ENCODE data around the gene CADM3. TPM values are rescaled to one million over a fixed set of nuclear protein-coding genes. Genes with fewer than 3 reads are reported as not detected.

CADM3 gene
- total and polyA plus RNA-seq, 2 of the 8 experiments (the other 6 are each of a cell fraction or from before 2014, with no cell fraction given), result 8.3 to 8.5 TPM

- H2BK12ac ChIP-seq (ENCODE audit: low read depth, low read length), result no peak overlapping the region
- TF ChIP-seq CTBP2 (IDR thresholded peaks at IDR 0.05; ENCODE audit: borderline replicate concordance, insufficient read depth, insufficient read length, low read length), result no peak
- H3K4me1 ChIP-seq (replicated peaks in 1 of 4; ENCODE audit: control insufficient read depth in 3 of 4, insufficient read depth in 4 of 4, low read length in 3 of 4), result peaks cover 0 to 4% (median 1%) of the 10 kb centered on the region in 4 experiments; a peak in 2 of 7 replicates
- no peak overlapping the region for H3K4me3 ChIP-seq (ENCODE audit: extremely low read depth in 1 of 4, insufficient read depth in 2 of 4, low read depth in 3 of 4, low read length in 4 of 4)
- H2AK5ac ChIP-seq (ENCODE audit: low read depth, low read length), result no peak overlapping the region
- H3K23ac ChIP-seq (ENCODE audit: insufficient read length), result no peak overlapping the region
- no peaks in the 10 kb centered on the region for H3K23me2 ChIP-seq (ENCODE audit: low read depth, low read length)
- H4K8ac ChIP-seq (ENCODE audit: extremely low read depth, insufficient read depth, low read length), result no peak overlapping the region
- no peak overlapping the region for H3K4me2 ChIP-seq (ENCODE audit: insufficient read depth in 1 of 2, low read depth in 2 of 2, low read length in 2 of 2)
- no peaks in the 10 kb centered on the region for H3K79me1 ChIP-seq (ENCODE audit: low read depth, low read length)
- no peak overlapping the region; a peak in 1 of 7 replicates for H3K9ac ChIP-seq (replicated peaks in 1 of 4; ENCODE audit: extremely low read depth in 1 of 4, low read depth in 3 of 4, low read length in 3 of 4)
- no peak overlapping the region for H2AFZ ChIP-seq (ENCODE audit: low read length)
- no peaks in the 10 kb centered on the region for H4K20me1 ChIP-seq (replicated peaks in 1 of 2; ENCODE audit: control insufficient read depth in 1 of 2, insufficient read depth in 2 of 2, low read length in 2 of 2)
- no peak overlapping the region for H3K14ac ChIP-seq (ENCODE audit: insufficient read length)
- H3K36me3 ChIP-seq (ENCODE audit: control insufficient read depth in 2 of 4, insufficient read depth in 4 of 4, low read length in 3 of 4), result no peaks in the 10 kb centered on the region
- no peak overlapping the region for H2BK5ac ChIP-seq (ENCODE audit: low read depth, low read length)
- 73% methylated on average over 4 of the region's 4 CpGs; no CpG with 5 or more reads in 1 of the 2 experiments for WGBS, 2 experiments (ENCODE audit: extremely low coverage in 1 of 2, insufficient coverage in 1 of 2, insufficient read length in 1 of 2, insufficient replicate concordance in 2 of 2, low coverage in 1 of 2, low lambda C conversion rate in 2 of 2, missing lambda C conversion rate in 1 of 2)
- no peak overlapping the region for H4K91ac ChIP-seq (replicated peaks; ENCODE audit: insufficient read length, low read length)
- H3K27ac ChIP-seq (ENCODE audit: low read depth, low read length), result no peak overlapping the region
- no peak overlapping the region for H2BK20ac ChIP-seq (ENCODE audit: low read length)
- H3K27me3 ChIP-seq (replicated peaks in 1 of 4; ENCODE audit: control insufficient read depth in 3 of 4, extremely low read depth in 1 of 4, insufficient read depth in 3 of 4, low read length in 3 of 4), result no peaks in the 10 kb centered on the region
- H2BK15ac ChIP-seq (ENCODE audit: low read length), result no peak overlapping the region
- DNase-seq (ENCODE audit: low read depth in 1 of 2, low spot score in 2 of 2) (no peak), FAIRE-seq (no peak)
- no peak overlapping the region for H4K5ac ChIP-seq (ENCODE audit: insufficient read length, low read depth, low read length)
- H2BK120ac ChIP-seq (replicated peaks; ENCODE audit: low read depth, low read length), result no peak overlapping the region
- H3K18ac ChIP-seq (ENCODE audit: extremely low read depth, low read length), result no peak overlapping the region
- CTCF ChIA-PET (ENCODE audit: partially characterized antibody), result interaction anchor here (0.7 to 12.4 kb wide), 12 partner anchors 8 to 636 kb away, joined by 3 to 367 read pairs (median 4); partner anchors contain the start of genes ACKR1 and CADM3
- H3K79me2 ChIP-seq (ENCODE audit: control insufficient read depth in 1 of 2, insufficient read depth in 2 of 2, low read length in 2 of 2), result no peaks in the 10 kb centered on the region
- no peak overlapping the region for H3K56ac ChIP-seq (replicated peaks; ENCODE audit: insufficient read length, low read depth, low read length)
- H3K4ac ChIP-seq (replicated peaks; ENCODE audit: insufficient read length, low read depth, low read length), result no peak overlapping the region
- no peaks in the 10 kb centered on the region for H3K9me3 ChIP-seq (ENCODE audit: insufficient read depth in 2 of 2, low read depth in 1 of 2, low read length in 1 of 2)
- POLR2A ChIA-PET (ENCODE audit: partially characterized antibody), result no interaction called here
These were observed 8.7 kb upstream of the CADM3 start for GRCh38 chr1:159162516-159163265.

Measured in H1 (cell line).